ENCODE data around the gene COPZ1.
"Not testable (repeated sequence)": the region's sequence is repeated elsewhere in the genome, so short reads cannot be mapped to it uniquely, and the experiment has no call there.

COPZ1 gene

GRCh38 chr12:54331461-54331860 lies 6.5 kb downstream of the COPZ1 start:
- DNase-seq (ENCODE audit: low read depth) = no peak

- no peak for DNase-seq (ENCODE audit: low read depth)
These were observed 8.6 kb downstream of the COPZ1 start for GRCh38 chr12:54333420-54334034.

- DNase-seq (ENCODE audit: low read depth) = no peak
These were observed 12.4 kb downstream of the COPZ1 start for GRCh38 chr12:54337280-54337842.

GRCh38 chr12:54337854-54338650 lies 13.1 kb downstream of the COPZ1 start:
- no peak for DNase-seq (ENCODE audit: low read depth)

GRCh38 chr12:54338698-54339296 lies 13.9 kb downstream of the COPZ1 start:
- no peak for DNase-seq (ENCODE audit: low read depth)

- no peak for DNase-seq (ENCODE audit: low read depth)
These were observed 15.9 kb downstream of the COPZ1 start for GRCh38 chr12:54340846-54341245.

GRCh38 chr12:54341378-54342300 lies 16.7 kb downstream of the COPZ1 start:
- DNase-seq (ENCODE audit: low read depth) = no peak

- DNase-seq (ENCODE audit: low read depth) = no peak
These were observed 24.1 kb downstream of the COPZ1 start for GRCh38 chr12:54349036-54349435.

- DNase-seq (ENCODE audit: low read depth) = no peak
These were observed 24.7 kb downstream of the COPZ1 start for GRCh38 chr12:54349679-54350078.

GRCh38 chr12:54350743-54351142 lies 25.8 kb downstream of the COPZ1 start:
- no peak for DNase-seq (ENCODE audit: low read depth)

GRCh38 chr12:54351341-54351740 lies 26.4 kb downstream of the COPZ1 start:
- no peak for DNase-seq (ENCODE audit: low read depth)

- peak; percentile 19 for DNase-seq (ENCODE audit: low read depth)
These were observed 27.1 kb downstream of the COPZ1 start for GRCh38 chr12:54352022-54352531.

GRCh38 chr12:54352891-54353874 lies 28.3 kb downstream of the COPZ1 start:
- no peak for DNase-seq (ENCODE audit: low read depth)

GRCh38 chr12:54354271-54354670 lies 29.3 kb downstream of the COPZ1 start:
- not testable (repeated sequence) for DNase-seq (ENCODE audit: low read depth)

GRCh38 chr12:54355104-54355815 lies 30.3 kb downstream of the COPZ1 start:
- no peak for DNase-seq (ENCODE audit: low read depth)

- DNase-seq (ENCODE audit: low read depth) = no peak
These were observed 31.3 kb downstream of the COPZ1 start for GRCh38 chr12:54356228-54356627.

GRCh38 chr12:54356951-54357356 lies 32.0 kb downstream of the COPZ1 start:
- DNase-seq (ENCODE audit: low read depth) = no peak

- no peak for DNase-seq (ENCODE audit: low read depth)
These were observed 32.7 kb downstream of the COPZ1 start for GRCh38 chr12:54357506-54358190.
